Stimulated activated naive B cell treated with anti-CD40 and anti-IgM and Interleukin-4, amounts not matched to agents 10 μg/mL and 1 μg/mL and 100 μg/mL, for 72 hours (primary cell): Measurements from ENCODE around the gene PCDH11Y.
"Not testable (repeated sequence)": the region's sequence is repeated elsewhere in the genome, so short reads cannot be mapped to it uniquely, and the experiment has no call there.

Source experiments
- ATAC-seq, 2 donors: fragments of 150-1000 bp; cut with Tn5 transposase; replicated peaks; 2 replicates each; pipeline ENCODE4 v1.10.0; 2021; ENCODE audit warnings: moderate library complexity in 1 of 2
- DNase-seq: peaks from one replicate; pipeline ENCODE4 v3.0.0; 2021
- H3K27ac Mint-ChIP-seq: one replicate; pipeline ENCODE4 v1.8.0; 2022; ENCODE audit warnings: mild to moderate bottlenecking, mixed read lengths
- H3K27me3 Mint-ChIP-seq, 2 donors: one replicate each; pipeline ENCODE4 v1.8.0; 2022; ENCODE audit warnings: mixed read lengths in 2 of 2
- H3K36me3 Mint-ChIP-seq, 2 donors: one replicate each; pipeline ENCODE4 v1.8.0; 2022; ENCODE audit warnings: mixed read lengths in 2 of 2, mild to moderate bottlenecking in 1 of 2
- H3K4me1 Mint-ChIP-seq, 2 donors: one replicate each; pipeline ENCODE4 v1.8.0; 2022; ENCODE audit warnings: mixed read lengths in 2 of 2, mild to moderate bottlenecking in 1 of 2
- H3K4me3 Mint-ChIP-seq, 2 donors: one replicate each; pipeline ENCODE4 v1.8.0; 2022; ENCODE audit warnings: mild to moderate bottlenecking in 2 of 2, mixed read lengths in 2 of 2, moderate library complexity in 1 of 2
- H3K9me3 Mint-ChIP-seq, 2 donors: one replicate each; pipeline ENCODE4 v1.8.0; 2022; ENCODE audit warnings: mixed read lengths in 2 of 2, mild to moderate bottlenecking in 1 of 2

PCDH11Y gene

GRCh38 chrY:5709788-5710381, 709.8 kb downstream of the PCDH11Y start:
- not testable (repeated sequence) for H3K4me3 Mint-ChIP-seq, H3K27ac Mint-ChIP-seq, ATAC-seq, DNase-seq, H3K9me3 Mint-ChIP-seq, H3K27me3 Mint-ChIP-seq, H3K36me3 Mint-ChIP-seq, H3K4me1 Mint-ChIP-seq

GRCh38 chrY:5761403-5761802, 761.3 kb downstream of the PCDH11Y start:
- H3K27ac Mint-ChIP-seq, ATAC-seq, H3K9me3 Mint-ChIP-seq, H3K27me3 Mint-ChIP-seq, H3K4me1 Mint-ChIP-seq, H3K4me3 Mint-ChIP-seq, DNase-seq, H3K36me3 Mint-ChIP-seq: not testable (repeated sequence)

- H3K27me3 Mint-ChIP-seq, DNase-seq, H3K36me3 Mint-ChIP-seq, H3K4me1 Mint-ChIP-seq, H3K27ac Mint-ChIP-seq, ATAC-seq, H3K9me3 Mint-ChIP-seq, H3K4me3 Mint-ChIP-seq: not testable (repeated sequence)
These were observed 776.4 kb downstream of the PCDH11Y start for GRCh38 chrY:5776485-5776884.
